PFSK-1 (cell line): ENCODE results near the gene MCEE. TPM values are rescaled to one million over a fixed set of nuclear protein-coding genes. Genes with fewer than 3 reads are reported as not detected.

Experiments
- FOXP2 ChIP-seq: optimal IDR thresholded peaks from 2 replicates; pipeline ENCODE3; 2011; ENCODE audit warnings: borderline replicate concordance, control low read depth, inconsistent platforms; ENCODE audit not compliant: insufficient read depth; ENCODE audit errors: extremely low read length, extremely low read depth
- POLR2AphosphoS5 ChIP-seq: IDR thresholded peaks from 2 replicates; pipeline ENCODE4 v1.6.1; 2012; ENCODE audit warnings: low read depth, mild to moderate bottlenecking, control low read depth, low read length, moderate library complexity
- SIN3A ChIP-seq: IDR thresholded peaks from 2 replicates; pipeline ENCODE4 v1.6.1; 2012; ENCODE audit warnings: mild to moderate bottlenecking, low read length, moderate library complexity, borderline replicate concordance; ENCODE audit not compliant: insufficient read depth
- TAF1 ChIP-seq: IDR thresholded peaks from 2 replicates; pipeline ENCODE4 v1.6.1; 2012; ENCODE audit warnings: low read length, control low read depth, borderline replicate concordance; ENCODE audit not compliant: insufficient read depth
- polyA plus RNA-seq: library from polyadenylated mRNA; unstranded; fragments of >200 nt; gene quantifications from one replicate; pipeline ENCODE4 v1.2.1, GENCODE V29; 2012; ENCODE audit warnings: low read depth, missing spikeins; ENCODE audit not compliant: insufficient read length
- TF ChIP-seq, protein P1 (sequence below), 2 experiments: IDR thresholded peaks; 2 replicates each; pipeline versions ENCODE4 v1.6.1 to v1.8.0; 2011 to 2012; ENCODE audit warnings: low read depth in 2 of 2, low read length in 2 of 2, control low read depth in 1 of 2, inconsistent platforms in 1 of 2, mild to moderate bottlenecking in 1 of 2, moderate library complexity in 1 of 2; ENCODE audit not compliant: insufficient read depth in 1 of 2

Gene MCEE
- 7.7 TPM for polyA plus RNA-seq

DNA sequence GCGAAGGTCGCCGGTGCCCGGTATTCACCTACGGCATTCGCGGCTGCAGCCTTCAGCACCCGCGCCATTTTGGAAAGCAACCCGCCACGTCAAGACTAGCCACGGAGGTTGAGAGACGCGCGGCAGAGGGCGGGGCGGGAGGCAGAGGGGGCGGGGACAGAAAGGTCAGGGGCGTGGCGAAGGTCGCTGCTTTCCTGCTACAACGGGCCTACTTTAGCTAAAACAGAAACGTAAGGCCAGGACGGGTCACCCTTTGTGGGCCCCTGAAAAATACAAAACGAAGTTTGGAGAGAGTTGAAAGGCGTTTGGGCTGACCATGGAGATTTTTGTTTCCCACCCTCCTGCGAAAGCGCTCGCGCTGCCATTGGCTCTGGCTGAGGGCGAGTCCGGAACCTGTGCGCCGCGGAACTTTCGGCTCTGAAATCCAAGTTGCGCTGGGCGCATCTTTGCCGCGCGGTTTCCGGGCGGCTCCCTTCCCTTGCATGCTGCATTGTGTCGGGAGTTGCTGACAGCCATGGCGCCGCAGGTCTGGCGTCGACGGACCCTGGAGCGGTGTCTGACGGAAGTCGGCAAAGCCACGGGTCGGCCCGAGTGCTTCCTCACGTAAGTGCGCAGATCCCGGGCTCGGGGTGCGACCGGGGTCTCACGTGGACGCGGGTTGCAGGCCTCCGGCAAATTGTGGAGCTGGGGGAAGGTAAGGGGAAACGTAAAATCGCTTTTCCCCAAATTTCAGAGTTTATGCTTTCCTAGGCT, at the start of gene MCEE, which contains the start of gene MPHOSPH10:
MCEE (minus strand) TSS at position 78 of the 753 bp plus-strand sequence; CDS start at position 68, 10 bp downstream.
MPHOSPH10 (plus strand) TSS at position 483 of the 753 bp plus-strand sequence; CDS start at position 515, 32 bp downstream.
- TF ChIP-seq, protein P1, sequence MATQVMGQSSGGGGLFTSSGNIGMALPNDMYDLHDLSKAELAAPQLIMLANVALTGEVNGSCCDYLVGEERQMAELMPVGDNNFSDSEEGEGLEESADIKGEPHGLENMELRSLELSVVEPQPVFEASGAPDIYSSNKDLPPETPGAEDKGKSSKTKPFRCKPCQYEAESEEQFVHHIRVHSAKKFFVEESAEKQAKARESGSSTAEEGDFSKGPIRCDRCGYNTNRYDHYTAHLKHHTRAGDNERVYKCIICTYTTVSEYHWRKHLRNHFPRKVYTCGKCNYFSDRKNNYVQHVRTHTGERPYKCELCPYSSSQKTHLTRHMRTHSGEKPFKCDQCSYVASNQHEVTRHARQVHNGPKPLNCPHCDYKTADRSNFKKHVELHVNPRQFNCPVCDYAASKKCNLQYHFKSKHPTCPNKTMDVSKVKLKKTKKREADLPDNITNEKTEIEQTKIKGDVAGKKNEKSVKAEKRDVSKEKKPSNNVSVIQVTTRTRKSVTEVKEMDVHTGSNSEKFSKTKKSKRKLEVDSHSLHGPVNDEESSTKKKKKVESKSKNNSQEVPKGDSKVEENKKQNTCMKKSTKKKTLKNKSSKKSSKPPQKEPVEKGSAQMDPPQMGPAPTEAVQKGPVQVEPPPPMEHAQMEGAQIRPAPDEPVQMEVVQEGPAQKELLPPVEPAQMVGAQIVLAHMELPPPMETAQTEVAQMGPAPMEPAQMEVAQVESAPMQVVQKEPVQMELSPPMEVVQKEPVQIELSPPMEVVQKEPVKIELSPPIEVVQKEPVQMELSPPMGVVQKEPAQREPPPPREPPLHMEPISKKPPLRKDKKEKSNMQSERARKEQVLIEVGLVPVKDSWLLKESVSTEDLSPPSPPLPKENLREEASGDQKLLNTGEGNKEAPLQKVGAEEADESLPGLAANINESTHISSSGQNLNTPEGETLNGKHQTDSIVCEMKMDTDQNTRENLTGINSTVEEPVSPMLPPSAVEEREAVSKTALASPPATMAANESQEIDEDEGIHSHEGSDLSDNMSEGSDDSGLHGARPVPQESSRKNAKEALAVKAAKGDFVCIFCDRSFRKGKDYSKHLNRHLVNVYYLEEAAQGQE (IDR thresholded peaks at IDR 0.05; ENCODE audit: insufficient read depth in 1 of 2, low read depth in 2 of 2, low read length in 2 of 2) = peak; percentile 72 to 87; a peak in 3 of 4 replicates
- TF ChIP-seq FOXP2 = peak; percentile 39
- peak; percentile 90 for TF ChIP-seq TAF1
- TF ChIP-seq SIN3A = peak; percentile 94; the same call in 1 of the 2 replicates
- peak; percentile 83 for TF ChIP-seq POLR2AphosphoS5

DNA sequence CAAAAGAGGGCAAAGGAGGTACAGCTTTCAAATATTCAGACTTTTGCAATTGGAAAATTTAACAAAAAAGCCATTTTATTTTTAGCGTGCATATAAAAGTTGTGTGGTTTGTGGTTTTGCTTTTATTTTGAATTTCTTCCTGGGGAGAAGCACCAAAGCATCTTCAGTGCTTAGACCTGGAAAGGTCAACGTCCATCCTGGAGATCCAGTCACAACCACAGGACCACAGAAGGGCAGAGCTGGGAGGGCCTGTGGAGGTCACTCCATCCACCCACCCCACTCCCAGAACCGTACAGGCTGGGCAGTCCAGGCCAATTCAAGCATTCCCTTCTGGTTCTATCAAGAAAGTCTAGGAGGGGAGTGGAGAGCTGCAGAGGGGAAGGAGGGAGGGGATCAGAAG, 44.2 kb upstream of the MCEE start:
- TF ChIP-seq POLR2AphosphoS5 (no peak), SIN3A (no peak), FOXP2 (no peak), TAF1 (no peak)
- TF ChIP-seq, protein P1 (IDR thresholded peaks at IDR 0.05; ENCODE audit: insufficient read depth in 1 of 2, low read depth in 2 of 2, low read length in 2 of 2) = no peak

DNA sequence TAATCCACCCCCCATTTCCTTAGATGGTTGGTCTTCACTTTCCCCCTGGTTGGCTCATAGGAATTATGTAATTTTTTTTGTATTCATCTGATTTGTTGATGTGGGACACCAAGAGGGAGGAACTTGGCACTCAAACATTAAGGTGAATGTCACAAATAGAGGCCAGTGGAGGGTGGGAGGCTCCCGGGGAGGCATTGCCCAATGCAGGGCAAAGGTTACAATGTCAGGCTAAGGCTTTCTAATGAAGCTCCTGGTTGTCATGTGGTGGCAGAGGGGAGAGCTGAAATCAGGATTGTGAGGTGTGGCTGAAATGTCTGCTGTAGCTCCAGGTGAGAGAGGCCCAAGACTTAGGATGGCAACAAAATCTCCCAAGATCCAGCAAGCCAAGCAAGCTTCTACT, 43.1 kb upstream of the MCEE start:
- no peak for TF ChIP-seq TAF1
- TF ChIP-seq POLR2AphosphoS5 = no peak
- TF ChIP-seq, protein P1 (IDR thresholded peaks at IDR 0.05; ENCODE audit: insufficient read depth in 1 of 2, low read depth in 2 of 2, low read length in 2 of 2) = no peak
- TF ChIP-seq FOXP2 = no peak
- no peak for TF ChIP-seq SIN3A

- TF ChIP-seq POLR2AphosphoS5 = no peak
- TF ChIP-seq, protein P1 (IDR thresholded peaks at IDR 0.05; ENCODE audit: insufficient read depth in 1 of 2, low read depth in 2 of 2, low read length in 2 of 2) = no peak
- no peak for TF ChIP-seq FOXP2
- TF ChIP-seq SIN3A = no peak
- no peak for TF ChIP-seq TAF1
These were observed 36.8 kb upstream of the MCEE start for GRCh38 chr2:71166812-71167211.
